ENCODE measurements around the gene CR1L.

The CR1L gene

GRCh38 chr1:207646944-207647579, 2.1 kb downstream of the CR1L start:
- 86 to 100% methylated on average over 1 to 2 of the region's 4 CpGs for WGBS, 2 experiments (ENCODE audit: insufficient coverage in 2 of 2)
- Histone ChIP-seq H3K27ac (ENCODE audit: low read depth, low read length, severe bottlenecking) (no peak overlapping the region), H3K9me3 (ENCODE audit: control insufficient read depth, low read length) (no peaks in the 10 kb centered on the region), H3K4me1 (ENCODE audit: control insufficient read depth, insufficient read depth, low read length, poor library complexity, severe bottlenecking) (no peaks in the 10 kb centered on the region), H3K36me3 (ENCODE audit: control insufficient read depth, insufficient read depth, low read length) (no peaks in the 10 kb centered on the region), H3K4me3 (ENCODE audit: extremely low read depth, insufficient read depth, low read length, poor library complexity, severe bottlenecking) (no peak overlapping the region)

- Histone ChIP-seq H3K9me3 (ENCODE audit: control insufficient read depth, low read length) (no peaks in the 10 kb centered on the region), H3K27ac (ENCODE audit: low read depth, low read length, severe bottlenecking) (no peak overlapping the region), H3K4me3 (ENCODE audit: extremely low read depth, insufficient read depth, low read length, poor library complexity, severe bottlenecking) (no peak overlapping the region), H3K4me1 (ENCODE audit: control insufficient read depth, insufficient read depth, low read length, poor library complexity, severe bottlenecking) (no peaks in the 10 kb centered on the region), H3K36me3 (ENCODE audit: control insufficient read depth, insufficient read depth, low read length) (no peaks in the 10 kb centered on the region)
- WGBS, 2 experiments (ENCODE audit: insufficient coverage in 2 of 2) = 60% methylated on average over 1 of the region's 4 CpGs; no CpG with 5 or more reads in 1 of the 2 experiments
These were observed 2.9 kb downstream of the CR1L start for GRCh38 chr1:207647671-207648333.

DNA sequence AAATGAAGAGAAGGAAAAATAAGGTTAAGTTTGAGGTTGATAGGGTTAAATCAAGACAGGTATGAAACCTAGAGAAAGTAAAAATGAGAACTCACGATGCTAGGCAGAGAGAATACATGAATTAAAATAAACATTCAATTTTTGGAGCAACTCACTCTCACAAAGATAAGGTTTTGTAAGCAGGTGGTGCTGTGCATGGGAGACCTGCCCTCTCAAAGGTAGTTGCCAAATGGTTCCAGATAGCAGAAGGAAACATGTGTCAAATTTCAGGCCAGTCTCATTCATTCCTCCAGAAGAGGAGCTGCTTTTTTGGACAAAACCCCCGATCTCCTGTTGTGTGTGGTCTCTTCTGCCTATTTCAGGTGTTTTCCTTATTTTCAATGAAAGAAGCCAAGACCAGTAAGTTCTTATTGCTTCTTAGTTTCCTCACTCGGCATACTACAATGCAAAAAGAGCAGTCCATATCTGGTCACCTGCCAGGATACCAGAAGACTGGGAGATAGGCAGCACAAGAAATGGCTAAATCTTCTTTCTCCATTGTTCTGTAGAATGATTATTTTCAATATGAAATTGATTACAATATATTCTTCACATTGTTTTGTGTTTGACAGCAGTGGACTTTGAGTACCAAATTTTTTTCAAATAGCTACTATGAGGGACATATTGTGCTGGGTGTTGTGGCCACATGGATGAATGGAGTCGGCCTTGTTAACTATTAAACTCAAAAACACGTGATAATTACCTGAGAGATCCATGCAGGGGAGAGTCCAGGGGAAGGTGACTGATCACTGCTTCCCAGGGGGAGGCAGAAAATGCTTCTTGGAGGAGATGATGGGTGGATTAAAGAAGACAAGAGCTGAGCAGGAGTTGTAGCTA, 3.6 kb downstream of the CR1L start:
- WGBS, 2 experiments (ENCODE audit: insufficient coverage in 2 of 2) = 86% methylated on average over 1 to 4 of the region's 5 CpGs
- no peaks in the 10 kb centered on the region for H3K4me1 ChIP-seq (ENCODE audit: control insufficient read depth, insufficient read depth, low read length, poor library complexity, severe bottlenecking)
- no peaks in the 10 kb centered on the region for H3K36me3 ChIP-seq (ENCODE audit: control insufficient read depth, insufficient read depth, low read length)
- no peak overlapping the region for H3K4me3 ChIP-seq (ENCODE audit: extremely low read depth, insufficient read depth, low read length, poor library complexity, severe bottlenecking)
- no peak overlapping the region for H3K27ac ChIP-seq (ENCODE audit: low read depth, low read length, severe bottlenecking)
- H3K9me3 ChIP-seq (ENCODE audit: control insufficient read depth, low read length) = no peaks in the 10 kb centered on the region

- no peaks in the 10 kb centered on the region for H3K36me3 ChIP-seq (ENCODE audit: control insufficient read depth, insufficient read depth, low read length)
- H3K4me3 ChIP-seq (ENCODE audit: extremely low read depth, insufficient read depth, low read length, poor library complexity, severe bottlenecking) = no peak overlapping the region
- 58 to 67% methylated on average over 4 to 5 of the region's 5 CpGs for WGBS, 2 experiments (ENCODE audit: insufficient coverage in 2 of 2)
- H3K9me3 ChIP-seq (ENCODE audit: control insufficient read depth, low read length) = no peaks in the 10 kb centered on the region
- no peaks in the 10 kb centered on the region for H3K4me1 ChIP-seq (ENCODE audit: control insufficient read depth, insufficient read depth, low read length, poor library complexity, severe bottlenecking)
- H3K27ac ChIP-seq (ENCODE audit: low read depth, low read length, severe bottlenecking) = no peak overlapping the region
These were observed 4.3 kb downstream of the CR1L start for GRCh38 chr1:207649210-207649753.

- no peaks in the 10 kb centered on the region for H3K4me1 ChIP-seq (ENCODE audit: control insufficient read depth, insufficient read depth, low read length, poor library complexity, severe bottlenecking)
- H3K9me3 ChIP-seq (ENCODE audit: control insufficient read depth, low read length) = no peaks in the 10 kb centered on the region
- no peaks in the 10 kb centered on the region for H3K36me3 ChIP-seq (ENCODE audit: control insufficient read depth, insufficient read depth, low read length)
- 79 to 91% methylated on average over 3 to 4 of the region's 4 CpGs for WGBS, 2 experiments (ENCODE audit: insufficient coverage in 2 of 2)
- H3K27ac ChIP-seq (ENCODE audit: low read depth, low read length, severe bottlenecking) = no peak overlapping the region
- H3K4me3 ChIP-seq (ENCODE audit: extremely low read depth, insufficient read depth, low read length, poor library complexity, severe bottlenecking) = no peak overlapping the region
These were observed 5.1 kb downstream of the CR1L start for GRCh38 chr1:207649865-207650580.

DNA sequence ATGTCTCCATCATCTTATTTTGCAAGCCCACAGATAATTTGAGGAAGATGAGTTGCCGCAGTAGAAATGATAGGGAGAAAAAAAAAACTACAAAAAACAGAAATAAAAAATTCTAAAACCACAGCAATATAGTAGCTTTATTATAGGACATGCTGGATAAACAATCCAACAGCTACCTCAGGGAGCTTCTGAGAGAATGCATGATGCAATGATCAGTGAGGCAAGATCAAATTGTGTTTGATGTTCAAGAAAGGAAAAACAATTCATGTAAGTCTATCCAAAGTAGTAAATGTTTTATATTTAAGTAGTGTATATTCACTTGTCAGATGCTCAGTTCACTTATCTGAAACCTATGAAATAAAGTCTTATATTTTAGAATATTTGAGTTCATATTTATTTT, 6.7 kb downstream of the CR1L start:
- Histone ChIP-seq H3K4me3 (ENCODE audit: extremely low read depth, insufficient read depth, low read length, poor library complexity, severe bottlenecking) (no peak overlapping the region), H3K4me1 (ENCODE audit: control insufficient read depth, insufficient read depth, low read length, poor library complexity, severe bottlenecking) (no peaks in the 10 kb centered on the region), H3K9me3 (ENCODE audit: control insufficient read depth, low read length) (no peaks in the 10 kb centered on the region), H3K36me3 (ENCODE audit: control insufficient read depth, insufficient read depth, low read length) (no peaks in the 10 kb centered on the region), H3K27ac (ENCODE audit: low read depth, low read length, severe bottlenecking) (no peak overlapping the region)
- WGBS, 2 experiments (ENCODE audit: insufficient coverage in 2 of 2) = no CpG with 5 or more reads among the region's 1 CpG

GRCh38 chr1:207654320-207654719, 9.4 kb downstream of the CR1L start:
- no peak overlapping the region for H3K4me3 ChIP-seq (ENCODE audit: extremely low read depth, insufficient read depth, low read length, poor library complexity, severe bottlenecking)
- H3K4me1 ChIP-seq (ENCODE audit: control insufficient read depth, insufficient read depth, low read length, poor library complexity, severe bottlenecking) = no peaks in the 10 kb centered on the region
- no peak overlapping the region for H3K27ac ChIP-seq (ENCODE audit: low read depth, low read length, severe bottlenecking)
- WGBS, 2 experiments (ENCODE audit: insufficient coverage in 2 of 2) = no CpG with 5 or more reads among the region's 2 CpGs
- no peaks in the 10 kb centered on the region for H3K9me3 ChIP-seq (ENCODE audit: control insufficient read depth, low read length)
- H3K36me3 ChIP-seq (ENCODE audit: control insufficient read depth, insufficient read depth, low read length) = no peaks in the 10 kb centered on the region

DNA sequence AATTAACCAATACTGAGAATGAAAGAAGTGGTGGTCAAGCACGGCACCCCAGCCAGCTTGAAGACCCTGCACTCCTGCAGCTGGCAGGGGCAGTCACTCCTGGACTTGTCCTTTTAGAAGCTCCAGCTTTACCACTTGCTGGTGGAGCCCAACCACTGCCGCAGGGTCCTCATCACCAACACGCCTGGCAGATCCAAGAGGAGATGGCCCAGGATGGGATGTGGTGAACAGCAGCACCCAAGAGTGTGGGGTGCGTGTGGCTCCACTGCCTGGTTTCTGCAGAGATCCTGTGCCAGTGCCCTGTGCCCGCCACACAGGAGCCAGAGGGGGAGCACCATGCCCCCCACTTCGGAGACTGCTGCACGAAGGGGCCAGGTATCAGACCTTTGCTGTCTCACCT, 13.5 kb downstream of the CR1L start:
- Histone ChIP-seq H3K4me3 (ENCODE audit: extremely low read depth, insufficient read depth, low read length, poor library complexity, severe bottlenecking) (no peak overlapping the region), H3K36me3 (ENCODE audit: control insufficient read depth, insufficient read depth, low read length) (no peaks in the 10 kb centered on the region), H3K9me3 (ENCODE audit: control insufficient read depth, low read length) (no peaks in the 10 kb centered on the region), H3K4me1 (ENCODE audit: control insufficient read depth, insufficient read depth, low read length, poor library complexity, severe bottlenecking) (no peaks in the 10 kb centered on the region), H3K27ac (ENCODE audit: low read depth, low read length, severe bottlenecking) (no peak overlapping the region)
- 85% methylated on average over 7 of the region's 7 CpGs for WGBS, 2 experiments (ENCODE audit: insufficient coverage in 2 of 2)

DNA sequence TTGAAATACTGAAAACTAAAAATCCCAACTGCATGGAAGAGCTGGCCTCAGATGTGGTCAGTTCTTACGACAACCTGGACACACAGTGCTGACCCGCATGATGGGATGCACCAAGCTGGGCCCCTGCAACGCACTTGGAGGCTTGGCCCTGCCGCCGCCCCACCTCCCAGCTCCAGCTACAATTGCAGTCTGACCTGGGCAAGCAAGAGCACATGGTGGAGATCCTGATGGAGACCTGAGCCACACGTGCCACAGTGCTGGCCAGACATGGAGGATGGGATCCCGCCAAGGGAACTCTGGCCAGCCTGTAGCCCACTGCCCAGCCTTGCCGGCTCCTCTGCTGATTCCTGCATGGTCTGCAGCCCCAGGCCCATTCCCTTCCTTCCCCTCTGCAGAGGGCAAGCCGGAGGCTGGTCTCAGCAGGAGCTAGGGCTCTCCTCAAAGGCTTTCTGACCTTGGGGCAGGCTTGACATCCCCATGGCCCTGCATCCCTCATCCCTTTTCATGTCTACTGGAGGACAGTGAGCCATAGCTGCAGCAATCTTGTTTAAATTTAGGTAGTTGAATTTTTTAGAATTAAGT, 14.1 kb downstream of the CR1L start:
- H3K36me3 ChIP-seq (ENCODE audit: control insufficient read depth, insufficient read depth, low read length) = no peaks in the 10 kb centered on the region
- H3K4me1 ChIP-seq (ENCODE audit: control insufficient read depth, insufficient read depth, low read length, poor library complexity, severe bottlenecking) = no peaks in the 10 kb centered on the region
- H3K27ac ChIP-seq (ENCODE audit: low read depth, low read length, severe bottlenecking) = no peak overlapping the region
- 84 to 89% methylated on average over 8 of the region's 9 CpGs for WGBS, 2 experiments (ENCODE audit: insufficient coverage in 2 of 2)
- H3K9me3 ChIP-seq (ENCODE audit: control insufficient read depth, low read length) = peaks cover 4% of the 10 kb centered on the region
- no peak overlapping the region for H3K4me3 ChIP-seq (ENCODE audit: extremely low read depth, insufficient read depth, low read length, poor library complexity, severe bottlenecking)

- no peak overlapping the region for H3K4me3 ChIP-seq (ENCODE audit: extremely low read depth, insufficient read depth, low read length, poor library complexity, severe bottlenecking)
- WGBS, 2 experiments (ENCODE audit: insufficient coverage in 2 of 2) = 79 to 82% methylated on average over 10 of the region's 10 CpGs
- H3K27ac ChIP-seq (ENCODE audit: low read depth, low read length, severe bottlenecking) = no peak overlapping the region
- no peaks in the 10 kb centered on the region for H3K4me1 ChIP-seq (ENCODE audit: control insufficient read depth, insufficient read depth, low read length, poor library complexity, severe bottlenecking)
- H3K36me3 ChIP-seq (ENCODE audit: control insufficient read depth, insufficient read depth, low read length) = no peaks in the 10 kb centered on the region
- H3K9me3 ChIP-seq (ENCODE audit: control insufficient read depth, low read length) = peaks cover 4% of the 10 kb centered on the region
These were observed 14.7 kb downstream of the CR1L start for GRCh38 chr1:207659545-207660153.
